HepG2 (cell line): ENCODE measurements around the gene PSEN2. TPM values are rescaled to one million over a fixed set of nuclear protein-coding genes. Genes with fewer than 3 reads are reported as not detected.

Experiments used
- AGO1 ChIP-seq: fragments of 200-400 bp; formaldehyde crosslinking; IDR thresholded peaks from 2 replicates; pipeline ENCODE4 v1.6.1; 2017; ENCODE audit warnings: mild to moderate bottlenecking, low read depth, low read length, moderate library complexity; ENCODE audit not compliant: poor library complexity, severe bottlenecking
- DMAP1 ChIP-seq: IDR thresholded peaks from 2 replicates; pipeline ENCODE4 v1.6.1; 2016
- ELK4 ChIP-seq: sonication (generic); formaldehyde crosslinking; IDR thresholded peaks from 2 replicates; pipeline ENCODE4 v1.9.0; 2021; ENCODE audit warnings: missing genetic modification reagents, borderline replicate concordance
- MIXL1 ChIP-seq: IDR thresholded peaks from 2 replicates; pipeline ENCODE4 v1.6.1; 2016
- PLRG1 ChIP-seq: fragments of 450-650 bp; conservative IDR thresholded peaks from 2 replicates; pipeline ENCODE4 v1.6.1; 2016
- RERE ChIP-seq: IDR thresholded peaks from 2 replicates; pipeline ENCODE4 v1.6.1; 2016; ENCODE audit warnings: low read depth, missing genetic modification reagents, missing compliant biosample characterization
- RXRB ChIP-seq: IDR thresholded peaks from 2 replicates; pipeline ENCODE4 v1.6.1; 2016; ENCODE audit warnings: borderline replicate concordance, missing genetic modification reagents, missing compliant biosample characterization
- SRSF1 ChIP-seq: fragments of 200-400 bp; formaldehyde crosslinking; optimal IDR thresholded peaks from 2 replicates; pipeline ENCODE3; 2017; ENCODE audit warnings: mild to moderate bottlenecking, low read depth, low read length, moderate library complexity
- TCF7L2 ChIP-seq: IDR thresholded peaks from 2 replicates; pipeline ENCODE4 v1.6.1; 2011; ENCODE audit warnings: mild to moderate bottlenecking, low read depth, low read length, moderate library complexity
- THAP7 ChIP-seq: sonication (generic); formaldehyde crosslinking; IDR thresholded peaks from 2 replicates; pipeline ENCODE4 v1.8.1; 2023; ENCODE audit warnings: mild to moderate bottlenecking, missing genetic modification reagents
- TRIM24 ChIP-seq: sonication (generic); formaldehyde crosslinking; IDR thresholded peaks from 2 replicates; pipeline ENCODE4 v1.8.0; 2022; ENCODE audit warnings: mild to moderate bottlenecking, missing genetic modification reagents
- ZFP37 ChIP-seq: sonication (generic); formaldehyde crosslinking; IDR thresholded peaks from 2 replicates; pipeline ENCODE4 v1.4.0; 2020; ENCODE audit warnings: missing genetic modification reagents, borderline replicate concordance
- ZNF652 ChIP-seq: IDR thresholded peaks from 2 replicates; pipeline ENCODE4 v1.6.1; 2016; ENCODE audit warnings: low read depth, borderline replicate concordance
- ZNF841 ChIP-seq: sonication (generic); formaldehyde crosslinking; IDR thresholded peaks from 2 replicates; pipeline ENCODE4 v1.8.1; 2023; ENCODE audit warnings: missing genetic modification reagents, borderline replicate concordance
- polyA plus RNA-seq, 8 experiments: library from polyadenylated mRNA; depleted of rRNA in 3 of 8; stranded (reverse) in 7 of 8; unstranded in 1 of 8; fragments of >200 nt; fragmentation: Illumina TruSeq in 4 of 8; extraction: Trizol in 4 of 8; gene quantifications; 2 replicates each; pipeline versions ENCODE4 v1.2.1 to v1.2.3, GENCODE V29; 2011 to 2016; ENCODE audit warnings: low read depth in 4 of 8, missing spikeins in 1 of 8, mixed read lengths in 1 of 8; ENCODE audit not compliant: insufficient read depth in 1 of 8
- total RNA-seq, 5 experiments: library from RNA; depleted of rRNA; stranded (reverse); fragments of >200 nt; fragmentation: Illumina TruSeq; extraction: Trizol; gene quantifications; 2 replicates each; pipeline ENCODE4 v1.2.3, GENCODE V29; 2016; ENCODE audit warnings: low read depth in 1 of 5
- TF ChIP-seq, protein P1 (sequence below): sonication (generic); formaldehyde crosslinking; IDR thresholded peaks from 2 replicates; pipeline ENCODE4 v1.5.1; 2020; ENCODE audit warnings: missing genetic modification reagents, mild to moderate bottlenecking, borderline replicate concordance
- TF ChIP-seq, protein P2 (sequence below): sonication (generic); formaldehyde crosslinking; IDR thresholded peaks from 2 replicates; pipeline ENCODE4 v1.4.0; 2020; ENCODE audit warnings: missing genetic modification reagents

Gene PSEN2
- total and polyA plus RNA-seq, 2 of the 13 experiments (the other 11 are each of a cell fraction or from before 2014, with no cell fraction given), result 5.9 to 13.1 TPM

DNA sequence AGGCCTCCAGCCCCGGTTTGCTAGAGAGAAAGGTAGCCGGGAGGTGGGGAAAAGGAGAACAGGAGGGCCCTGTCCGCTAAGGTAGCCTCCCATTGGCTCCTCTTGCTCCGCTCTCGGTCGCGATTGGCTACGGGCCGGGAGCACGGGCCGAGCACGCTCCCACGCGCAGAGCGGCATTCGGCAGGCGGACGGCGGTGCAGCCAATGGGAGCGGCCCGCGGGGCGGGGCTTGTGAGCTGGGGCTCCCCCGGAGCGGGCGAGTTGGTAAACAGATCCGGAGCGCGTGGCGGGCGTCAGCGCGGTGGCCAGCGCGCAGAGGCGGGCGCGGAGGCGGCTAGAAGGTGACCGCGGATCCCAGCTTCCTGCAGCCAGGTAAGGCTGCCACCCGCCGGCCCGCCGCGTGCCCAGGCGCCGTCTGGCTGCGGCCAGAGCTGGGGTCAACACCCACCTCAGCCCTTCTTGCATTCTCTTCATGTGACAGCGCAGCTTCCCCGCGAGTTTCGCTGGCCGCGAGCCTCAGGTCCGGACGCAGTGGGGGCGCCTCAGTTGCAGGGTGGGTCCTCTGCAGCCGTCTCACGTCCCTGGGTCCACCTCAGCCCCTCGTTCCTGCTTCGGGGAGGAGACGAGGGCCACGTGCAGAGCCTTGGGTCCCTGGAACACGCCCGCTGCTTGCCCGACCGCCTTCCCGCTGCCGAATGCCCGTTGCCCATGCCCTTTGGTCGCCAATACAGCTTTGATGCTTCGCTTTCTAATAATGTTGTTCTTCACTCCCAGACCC, 69.8 kb downstream of the PSEN2 start, which contains the start of gene COQ8A (continued):
- TF ChIP-seq, protein P1, sequence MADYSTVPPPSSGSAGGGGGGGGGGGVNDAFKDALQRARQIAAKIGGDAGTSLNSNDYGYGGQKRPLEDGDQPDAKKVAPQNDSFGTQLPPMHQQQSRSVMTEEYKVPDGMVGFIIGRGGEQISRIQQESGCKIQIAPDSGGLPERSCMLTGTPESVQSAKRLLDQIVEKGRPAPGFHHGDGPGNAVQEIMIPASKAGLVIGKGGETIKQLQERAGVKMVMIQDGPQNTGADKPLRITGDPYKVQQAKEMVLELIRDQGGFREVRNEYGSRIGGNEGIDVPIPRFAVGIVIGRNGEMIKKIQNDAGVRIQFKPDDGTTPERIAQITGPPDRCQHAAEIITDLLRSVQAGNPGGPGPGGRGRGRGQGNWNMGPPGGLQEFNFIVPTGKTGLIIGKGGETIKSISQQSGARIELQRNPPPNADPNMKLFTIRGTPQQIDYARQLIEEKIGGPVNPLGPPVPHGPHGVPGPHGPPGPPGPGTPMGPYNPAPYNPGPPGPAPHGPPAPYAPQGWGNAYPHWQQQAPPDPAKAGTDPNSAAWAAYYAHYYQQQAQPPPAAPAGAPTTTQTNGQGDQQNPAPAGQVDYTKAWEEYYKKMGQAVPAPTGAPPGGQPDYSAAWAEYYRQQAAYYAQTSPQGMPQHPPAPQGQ (CRISPR knock-in tag), result no peak; the same call in 1 of the 2 replicates
- TF ChIP-seq ELK4 (CRISPR knock-in tag), result no peak
- no peak for TF ChIP-seq ZFP37 (CRISPR knock-in tag)
- no peak for TF ChIP-seq RXRB
- no peak for TF ChIP-seq ZNF652 (CRISPR knock-in tag)
- peak; percentile 76; the same call in 1 of the 2 replicates for TF ChIP-seq ZNF841 (CRISPR knock-in tag)
- no peak for TF ChIP-seq PLRG1
- peak; percentile 20; the same call in 1 of the 2 replicates for TF ChIP-seq MIXL1 (CRISPR knock-in tag)
- 0 out of 2 replicates have a peak, but pooled peaks have one; percentile 34 for TF ChIP-seq DMAP1 (CRISPR knock-in tag)
- TF ChIP-seq, protein P2, sequence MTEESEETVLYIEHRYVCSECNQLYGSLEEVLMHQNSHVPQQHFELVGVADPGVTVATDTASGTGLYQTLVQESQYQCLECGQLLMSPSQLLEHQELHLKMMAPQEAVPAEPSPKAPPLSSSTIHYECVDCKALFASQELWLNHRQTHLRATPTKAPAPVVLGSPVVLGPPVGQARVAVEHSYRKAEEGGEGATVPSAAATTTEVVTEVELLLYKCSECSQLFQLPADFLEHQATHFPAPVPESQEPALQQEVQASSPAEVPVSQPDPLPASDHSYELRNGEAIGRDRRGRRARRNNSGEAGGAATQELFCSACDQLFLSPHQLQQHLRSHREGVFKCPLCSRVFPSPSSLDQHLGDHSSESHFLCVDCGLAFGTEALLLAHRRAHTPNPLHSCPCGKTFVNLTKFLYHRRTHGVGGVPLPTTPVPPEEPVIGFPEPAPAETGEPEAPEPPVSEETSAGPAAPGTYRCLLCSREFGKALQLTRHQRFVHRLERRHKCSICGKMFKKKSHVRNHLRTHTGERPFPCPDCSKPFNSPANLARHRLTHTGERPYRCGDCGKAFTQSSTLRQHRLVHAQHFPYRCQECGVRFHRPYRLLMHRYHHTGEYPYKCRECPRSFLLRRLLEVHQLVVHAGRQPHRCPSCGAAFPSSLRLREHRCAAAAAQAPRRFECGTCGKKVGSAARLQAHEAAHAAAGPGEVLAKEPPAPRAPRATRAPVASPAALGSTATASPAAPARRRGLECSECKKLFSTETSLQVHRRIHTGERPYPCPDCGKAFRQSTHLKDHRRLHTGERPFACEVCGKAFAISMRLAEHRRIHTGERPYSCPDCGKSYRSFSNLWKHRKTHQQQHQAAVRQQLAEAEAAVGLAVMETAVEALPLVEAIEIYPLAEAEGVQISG (CRISPR knock-in tag), result no peak; the same call in 1 of the 2 replicates
- TF ChIP-seq TCF7L2, result no peak
- 0 out of 2 replicates have a peak, but pooled peaks have one; percentile 64 for TF ChIP-seq THAP7 (CRISPR knock-in tag)
- TF ChIP-seq AGO1, result no peak
- TF ChIP-seq RERE (CRISPR knock-in tag), result no peak
- no peak for TF ChIP-seq SRSF1
- TF ChIP-seq TRIM24 (CRISPR knock-in tag), result no peak
